Mucosa of descending colon (tissue), 3 donors: ENCODE results near the gene GRHPR. TPM values are rescaled to one million over a fixed set of nuclear protein-coding genes. Genes with fewer than 3 reads are reported as not detected.

Source experiments
- ATAC-seq: fragments of 200-7000 bp; cut with Tn5 transposase; one replicate; pipeline ENCODE4 v1.9.1; 2020; ENCODE audit warnings: mild to moderate bottlenecking, moderate library complexity
- DNase-seq, 3 donors: peaks; one replicate each; pipeline ENCODE4 v3.0.0-alpha.2; 2020
- H3K36me3 ChIP-seq: fragments of 200-600 bp; one replicate; pipeline ENCODE4 v1.8.0; 2021; ENCODE audit warnings: low read depth, mild to moderate bottlenecking
- H3K4me1 ChIP-seq: fragments of 200-600 bp; one replicate; pipeline ENCODE4 v1.8.0; 2021; ENCODE audit warnings: low read depth, mild to moderate bottlenecking
- H3K4me3 ChIP-seq: fragments of 200-600 bp; one replicate; pipeline ENCODE4 v1.8.0; 2021; ENCODE audit warnings: mild to moderate bottlenecking
- H3K9me3 ChIP-seq: fragments of 200-600 bp; one replicate; pipeline ENCODE4 v1.8.0; 2021; ENCODE audit warnings: mild to moderate bottlenecking
- intact Hi-C, 2 donors: fragments of 100-400 bp; cut with DNase I in 1 of 2; cut with micrococcal nuclease in 1 of 2; formaldehyde crosslinking; loops; one replicate each; pipeline versions ENCODE4 v1.11.0 to v1.11.1; 2022; cut with DNase I, micrococcal nuclease
- total RNA-seq, 3 donors: library from RNA; stranded (reverse); fragmentation: NEBNext Ultra II Directional in 2 of 3; extraction: Animal tissue kit (Norgen Biotek cat#: 25700) in 2 of 3; gene quantifications; one replicate each; pipeline versions ENCODE4 v1.2.1 to v1.2.4, GENCODE V29; 2021 to 2023
- TF ChIP-seq, protein P1 (sequence below): fragments of 200-600 bp; IDR thresholded peaks from one replicate; pipeline ENCODE4 v1.8.0; 2022; ENCODE audit warnings: antibody characterized with exemption, mild to moderate bottlenecking
- donor health status: DM: no; HTN: no; CAD: no; lungs with moderate emphysema.
- donor health status: DM: no; HTN: no; CAD: no.
- donor health status: DM: no; HTN: yes; CAD: no.

GRHPR gene
- total RNA-seq, 3 donors from 2014 or later, result 63.0 to 81.3 (median 79.5) TPM

GRCh38 chr9:37399336-37399735, 23.2 kb upstream of the GRHPR start:
- TF ChIP-seq, protein P1, sequence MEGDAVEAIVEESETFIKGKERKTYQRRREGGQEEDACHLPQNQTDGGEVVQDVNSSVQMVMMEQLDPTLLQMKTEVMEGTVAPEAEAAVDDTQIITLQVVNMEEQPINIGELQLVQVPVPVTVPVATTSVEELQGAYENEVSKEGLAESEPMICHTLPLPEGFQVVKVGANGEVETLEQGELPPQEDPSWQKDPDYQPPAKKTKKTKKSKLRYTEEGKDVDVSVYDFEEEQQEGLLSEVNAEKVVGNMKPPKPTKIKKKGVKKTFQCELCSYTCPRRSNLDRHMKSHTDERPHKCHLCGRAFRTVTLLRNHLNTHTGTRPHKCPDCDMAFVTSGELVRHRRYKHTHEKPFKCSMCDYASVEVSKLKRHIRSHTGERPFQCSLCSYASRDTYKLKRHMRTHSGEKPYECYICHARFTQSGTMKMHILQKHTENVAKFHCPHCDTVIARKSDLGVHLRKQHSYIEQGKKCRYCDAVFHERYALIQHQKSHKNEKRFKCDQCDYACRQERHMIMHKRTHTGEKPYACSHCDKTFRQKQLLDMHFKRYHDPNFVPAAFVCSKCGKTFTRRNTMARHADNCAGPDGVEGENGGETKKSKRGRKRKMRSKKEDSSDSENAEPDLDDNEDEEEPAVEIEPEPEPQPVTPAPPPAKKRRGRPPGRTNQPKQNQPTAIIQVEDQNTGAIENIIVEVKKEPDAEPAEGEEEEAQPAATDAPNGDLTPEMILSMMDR, result no peak
- intact Hi-C loops, result no loop called here

GRCh38 chr9:37404590-37404989, 17.9 kb upstream of the GRHPR start:
- DNase-seq, result no peak
- H3K4me3 ChIP-seq, result no peak overlapping the region
- no peak for ATAC-seq
- TF ChIP-seq, protein P1, result no peak
- H3K36me3 ChIP-seq, result no peaks in the 10 kb centered on the region
- no peaks in the 10 kb centered on the region for H3K4me1 ChIP-seq
- intact Hi-C loops, result no loop called here
- no peaks in the 10 kb centered on the region for H3K9me3 ChIP-seq

More at GRCh38 chr9:37399336-37399735, 23.2 kb upstream of the GRHPR start:
- DNase-seq, result no peak
- Histone ChIP-seq H3K9me3 (no peaks in the 10 kb centered on the region), H3K4me3 (no peak overlapping the region), H3K4me1 (no peaks in the 10 kb centered on the region), H3K36me3 (no peaks in the 10 kb centered on the region)
- no peak for ATAC-seq

DNA sequence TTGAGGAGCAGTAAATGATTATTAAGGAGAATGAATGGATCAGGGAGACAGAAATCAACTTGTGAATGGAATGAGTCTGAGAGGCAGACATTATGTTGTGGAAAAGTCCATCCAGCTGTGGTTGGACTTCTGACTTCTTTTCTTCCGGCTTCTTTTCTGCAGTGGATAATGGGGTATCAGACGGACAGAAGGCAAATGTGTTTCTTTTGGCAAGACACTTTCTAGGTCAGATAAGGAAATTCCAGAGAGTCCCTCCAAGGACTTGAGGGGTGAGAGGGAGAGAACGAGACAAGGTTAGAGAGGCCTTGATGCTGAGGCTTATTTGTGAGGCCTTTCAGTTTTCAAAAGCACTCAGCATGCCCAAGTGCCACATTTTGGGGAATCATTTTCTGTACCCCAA, 17.1 kb upstream of the GRHPR start:
- no peaks in the 10 kb centered on the region for H3K4me1 ChIP-seq
- no peaks in the 10 kb centered on the region for H3K9me3 ChIP-seq
- ATAC-seq, result no peak
- no peak for DNase-seq
- TF ChIP-seq, protein P1, result no peak
- no peak overlapping the region for H3K4me3 ChIP-seq
- H3K36me3 ChIP-seq, result no peaks in the 10 kb centered on the region
- intact Hi-C loops, result no loop called here

GRCh38 chr9:37405764-37406380, 16.6 kb upstream of the GRHPR start:
- no peak overlapping the region for H3K4me3 ChIP-seq
- no peaks in the 10 kb centered on the region for H3K9me3 ChIP-seq
- intact Hi-C loops, result no loop called here
- no peak for DNase-seq
- H3K36me3 ChIP-seq, result no peaks in the 10 kb centered on the region
- no peak for ATAC-seq
- TF ChIP-seq, protein P1, result no peak
- no peaks in the 10 kb centered on the region for H3K4me1 ChIP-seq

DNA sequence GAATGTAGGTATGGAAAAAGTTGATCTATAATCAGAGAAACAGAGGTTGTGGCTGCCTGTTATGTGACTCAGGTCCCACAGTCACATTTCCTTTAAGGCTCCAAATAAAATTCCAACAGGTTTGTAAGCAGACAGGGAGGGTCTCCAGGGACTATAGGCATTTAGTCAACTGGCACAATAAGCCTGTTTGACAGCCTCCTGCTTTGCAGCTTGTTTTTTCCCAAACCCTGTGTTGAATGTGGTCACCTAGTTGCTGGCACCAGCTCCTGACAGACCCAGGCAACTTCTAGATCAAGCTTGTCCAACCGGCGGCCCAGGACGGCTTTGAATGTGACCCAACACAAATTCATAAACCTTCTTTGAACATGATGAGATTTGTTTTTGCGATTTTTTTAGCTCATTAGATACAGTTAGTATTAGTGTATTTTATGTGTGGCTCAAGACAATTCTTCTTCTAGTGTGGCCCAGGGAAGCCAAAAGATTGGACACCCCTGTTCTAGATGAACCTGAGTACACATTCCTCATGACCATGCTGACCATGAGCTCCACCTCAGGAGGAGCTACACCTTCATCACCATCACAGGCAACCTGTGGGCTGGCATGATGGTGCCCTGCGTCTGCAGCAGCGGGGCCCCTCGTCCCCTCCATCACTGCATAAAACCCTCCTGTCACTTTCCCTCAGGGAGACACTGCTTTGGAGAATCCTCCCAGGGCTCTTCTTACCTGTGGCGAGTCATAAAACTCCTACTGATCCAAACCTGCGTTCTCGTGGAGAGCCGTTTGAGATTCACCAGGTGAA, 15.7 kb upstream of the GRHPR start:
- ATAC-seq (no peak), DNase-seq (no peak)
- intact Hi-C loops, result no loop called here
- H3K9me3 ChIP-seq, result no peaks in the 10 kb centered on the region
- H3K36me3 ChIP-seq, result no peaks in the 10 kb centered on the region
- no peak overlapping the region for H3K4me3 ChIP-seq
- TF ChIP-seq, protein P1, result no peak
- no peaks in the 10 kb centered on the region for H3K4me1 ChIP-seq
